ENCODE data around the gene PAPPA. TPM values are rescaled to one million over a fixed set of nuclear protein-coding genes. Genes with fewer than 3 reads are reported as not detected.

Gene PAPPA
- total RNA-seq, 1 donor from 2014 or later: 0.72 TPM

GRCh38 chr9:116262448-116262847, 108.9 kb downstream of the PAPPA start:
- no peak for TF ChIP-seq CTCF (conservative IDR thresholded peaks at IDR 0.05)
- H3K4me1 Mint-ChIP-seq: no peaks in the 10 kb centered on the region
- H3K4me3 Mint-ChIP-seq: no peak overlapping the region
- no peaks in the 10 kb centered on the region for H3K27me3 Mint-ChIP-seq (ENCODE audit: low read depth)
- DNase-seq (ENCODE audit: low read depth, low spot score): no peak
- H3K36me3 Mint-ChIP-seq (ENCODE audit: low read depth): no peaks in the 10 kb centered on the region
- H3K27ac Mint-ChIP-seq (ENCODE audit: unreplicated experiment): no peak overlapping the region
- no peaks in the 10 kb centered on the region for H3K9me3 Mint-ChIP-seq

DNA sequence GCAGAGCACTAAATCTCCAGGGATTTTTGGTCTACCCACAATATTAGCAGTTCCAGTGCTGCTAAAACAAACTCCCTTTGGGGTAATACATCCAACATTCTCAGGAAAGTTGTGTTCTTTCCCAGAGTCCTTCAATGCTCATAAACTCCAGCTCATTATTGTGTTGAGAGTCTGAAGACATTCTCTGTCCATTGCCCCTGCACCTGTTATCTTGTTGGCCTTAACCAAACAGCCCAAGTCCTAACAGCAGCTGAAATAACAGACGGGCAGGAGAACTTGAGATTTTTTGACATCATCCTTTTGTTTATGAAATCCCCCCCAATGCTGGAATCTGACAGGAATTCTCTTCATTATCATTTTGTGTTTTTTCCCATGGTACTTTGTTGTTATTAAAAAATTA, 110.8 kb downstream of the PAPPA start:
- Mint-ChIP-seq H3K36me3 (ENCODE audit: low read depth) (no peaks in the 10 kb centered on the region), H3K9me3 (no peaks in the 10 kb centered on the region), H3K4me3 (no peak overlapping the region), H3K27me3 (ENCODE audit: low read depth) (no peaks in the 10 kb centered on the region), H3K4me1 (no peaks in the 10 kb centered on the region), H3K27ac (ENCODE audit: unreplicated experiment) (no peak overlapping the region)
- no peak for DNase-seq (ENCODE audit: low read depth, low spot score)
- no peak for TF ChIP-seq CTCF (conservative IDR thresholded peaks at IDR 0.05)

DNA sequence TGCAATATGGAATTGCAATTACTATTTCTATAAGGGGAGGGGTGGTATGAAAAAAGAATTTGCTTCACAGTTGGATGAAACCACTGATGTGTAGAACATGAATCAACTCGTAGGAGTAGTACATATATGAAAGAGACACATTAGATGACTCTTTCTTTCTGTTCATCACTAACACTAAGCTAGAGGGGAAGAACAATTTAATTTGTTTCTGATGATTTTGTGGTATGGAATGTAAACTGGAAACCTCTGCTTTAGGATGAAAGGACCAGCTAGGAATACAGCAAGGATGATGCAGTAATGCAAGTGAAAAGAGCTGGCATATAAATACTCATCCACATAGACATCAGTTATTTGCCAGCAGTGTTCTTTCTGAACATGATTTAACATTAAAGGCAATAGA, 113.4 kb downstream of the PAPPA start:
- H3K4me1 Mint-ChIP-seq: peaks cover 2% of the 10 kb centered on the region
- H3K9me3 Mint-ChIP-seq: no peaks in the 10 kb centered on the region

GRCh38 chr9:116269250-116269649, 115.7 kb downstream of the PAPPA start:
- Mint-ChIP-seq H3K4me3 (no peak overlapping the region), H3K9me3 (no peaks in the 10 kb centered on the region), H3K27me3 (ENCODE audit: low read depth) (no peaks in the 10 kb centered on the region), H3K36me3 (ENCODE audit: low read depth) (no peaks in the 10 kb centered on the region), H3K27ac (ENCODE audit: unreplicated experiment) (no peak overlapping the region), H3K4me1 (peaks cover 9% of the 10 kb centered on the region)
- no peak for DNase-seq (ENCODE audit: low read depth, low spot score)
- TF ChIP-seq CTCF (conservative IDR thresholded peaks at IDR 0.05): no peak

More for the DNA sequence above, 113.4 kb downstream of the PAPPA start:
- Mint-ChIP-seq H3K36me3 (ENCODE audit: low read depth) (no peaks in the 10 kb centered on the region), H3K27me3 (ENCODE audit: low read depth) (no peaks in the 10 kb centered on the region), H3K4me3 (no peak overlapping the region), H3K27ac (ENCODE audit: unreplicated experiment) (no peak overlapping the region)
- no peak for TF ChIP-seq CTCF (conservative IDR thresholded peaks at IDR 0.05)
- DNase-seq (ENCODE audit: low read depth, low spot score): no peak

DNA sequence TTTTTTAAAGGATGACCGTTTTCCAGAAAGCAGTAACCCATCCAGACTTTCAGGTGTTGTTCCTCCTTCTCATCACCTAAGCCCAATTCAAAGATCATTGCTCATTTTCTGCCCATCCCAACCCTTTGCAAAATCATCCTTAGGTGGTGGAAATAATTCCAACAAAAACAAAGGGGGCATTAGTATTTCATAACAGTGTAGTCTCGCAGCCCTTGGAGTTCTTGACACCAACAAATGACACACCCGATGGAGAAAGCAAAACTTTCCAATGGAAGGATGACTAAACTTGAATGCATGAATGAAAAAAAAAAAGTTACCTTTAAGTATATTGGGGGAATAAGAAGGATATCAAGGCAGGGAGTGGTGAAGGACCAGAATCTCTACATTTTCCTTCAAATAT, 117.0 kb downstream of the PAPPA start:
- Mint-ChIP-seq H3K36me3 (ENCODE audit: low read depth) (no peaks in the 10 kb centered on the region), H3K27me3 (ENCODE audit: low read depth) (peaks cover 5% of the 10 kb centered on the region), H3K9me3 (no peaks in the 10 kb centered on the region), H3K27ac (ENCODE audit: unreplicated experiment) (no peak overlapping the region), H3K4me3 (no peak overlapping the region), H3K4me1 (peaks cover 12% of the 10 kb centered on the region)
- TF ChIP-seq CTCF (conservative IDR thresholded peaks at IDR 0.05): no peak
- no peak for DNase-seq (ENCODE audit: low read depth, low spot score)

DNA sequence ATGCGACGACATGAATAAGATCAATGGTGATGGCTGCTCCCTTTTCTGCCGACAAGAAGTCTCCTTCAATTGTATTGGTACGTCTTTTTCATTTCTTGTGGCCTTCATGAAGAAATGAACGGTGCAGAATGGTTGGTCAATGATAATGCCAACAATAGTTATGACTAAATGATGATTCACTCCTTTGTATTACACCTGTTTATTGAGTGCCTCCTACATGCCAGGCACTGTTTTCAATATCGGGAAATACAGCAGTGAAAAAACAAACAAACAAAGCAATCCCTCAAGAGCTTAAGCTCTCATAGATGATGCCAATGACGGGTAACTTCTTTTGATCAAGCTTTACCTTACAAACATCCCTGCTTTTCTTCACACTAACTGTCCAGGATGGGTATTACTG, 117.7 kb downstream of the PAPPA start:
- TF ChIP-seq CTCF (conservative IDR thresholded peaks at IDR 0.05): no peak
- Mint-ChIP-seq H3K4me1 (peaks cover 20% of the 10 kb centered on the region), H3K9me3 (no peaks in the 10 kb centered on the region), H3K36me3 (ENCODE audit: low read depth) (no peaks in the 10 kb centered on the region), H3K4me3 (no peak overlapping the region), H3K27ac (ENCODE audit: unreplicated experiment) (no peak overlapping the region), H3K27me3 (ENCODE audit: low read depth) (peaks cover 10% of the 10 kb centered on the region)
- no peak for DNase-seq (ENCODE audit: low read depth, low spot score)

Data from neural crest cell (in vitro differentiated cells).